Stimulated activated CD4-positive, alpha-beta T cell treated with anti-CD3 and anti-CD28 coated beads, Interleukin-2, amount 100 ng/mL, for 4 hours (primary cell): ENCODE results near the gene NRK.
"Not testable (repeated sequence)": the region's sequence is repeated elsewhere in the genome, so short reads cannot be mapped to it uniquely, and the experiment has no call there.

Source experiments
- DNase-seq: peaks from one replicate; pipeline ENCODE4 v3.0.0-alpha.2; 2020; ENCODE audit warnings: low read depth

The NRK gene

GRCh38 chrX:105894721-105895120 lies 72.4 kb downstream of the NRK start:
- no peak for DNase-seq

GRCh38 chrX:105909576-105909975 lies 87.2 kb downstream of the NRK start:
- DNase-seq = no peak

GRCh38 chrX:105910563-105911105 lies 88.3 kb downstream of the NRK start:
- DNase-seq = no peak

- DNase-seq = no peak
Observed at GRCh38 chrX:105945266-105945665, 122.9 kb downstream of the NRK start.

GRCh38 chrX:105969487-105969886 lies 147.1 kb downstream of the NRK start:
- no peak for DNase-seq

- no peak for DNase-seq
Observed at GRCh38 chrX:105972690-105973386, 150.5 kb downstream of the NRK start.

GRCh38 chrX:105973387-105973739 lies 151.0 kb downstream of the NRK start:
- no peak for DNase-seq

- DNase-seq = no peak
Observed at GRCh38 chrX:105975382-105975781, 153.0 kb downstream of the NRK start.

GRCh38 chrX:105981772-105982485 lies 159.6 kb downstream of the NRK start:
- DNase-seq = no peak

GRCh38 chrX:105988487-105988886 lies 166.1 kb downstream of the NRK start:
- not testable (repeated sequence) for DNase-seq

GRCh38 chrX:105999294-105999693 lies 177.0 kb downstream of the NRK start:
- DNase-seq = no peak

- DNase-seq = no peak
Observed at GRCh38 chrX:106000203-106000602, 177.9 kb downstream of the NRK start.

GRCh38 chrX:106000609-106001008 lies 178.3 kb downstream of the NRK start:
- DNase-seq = not testable (repeated sequence)

GRCh38 chrX:106005684-106006083 lies 183.3 kb downstream of the NRK start:
- DNase-seq = no peak

GRCh38 chrX:106007815-106008214 lies 185.5 kb downstream of the NRK start:
- DNase-seq = no peak
